ENCODE data around the gene ROR2. TPM values are rescaled to one million over a fixed set of nuclear protein-coding genes. Genes with fewer than 3 reads are reported as not detected.

The ROR2 gene
- total RNA-seq, 3 donors from 2014 or later (not counting 1 experiment from before 2014, with no cell fraction given) = 1.7 TPM; not detected in 2

DNA sequence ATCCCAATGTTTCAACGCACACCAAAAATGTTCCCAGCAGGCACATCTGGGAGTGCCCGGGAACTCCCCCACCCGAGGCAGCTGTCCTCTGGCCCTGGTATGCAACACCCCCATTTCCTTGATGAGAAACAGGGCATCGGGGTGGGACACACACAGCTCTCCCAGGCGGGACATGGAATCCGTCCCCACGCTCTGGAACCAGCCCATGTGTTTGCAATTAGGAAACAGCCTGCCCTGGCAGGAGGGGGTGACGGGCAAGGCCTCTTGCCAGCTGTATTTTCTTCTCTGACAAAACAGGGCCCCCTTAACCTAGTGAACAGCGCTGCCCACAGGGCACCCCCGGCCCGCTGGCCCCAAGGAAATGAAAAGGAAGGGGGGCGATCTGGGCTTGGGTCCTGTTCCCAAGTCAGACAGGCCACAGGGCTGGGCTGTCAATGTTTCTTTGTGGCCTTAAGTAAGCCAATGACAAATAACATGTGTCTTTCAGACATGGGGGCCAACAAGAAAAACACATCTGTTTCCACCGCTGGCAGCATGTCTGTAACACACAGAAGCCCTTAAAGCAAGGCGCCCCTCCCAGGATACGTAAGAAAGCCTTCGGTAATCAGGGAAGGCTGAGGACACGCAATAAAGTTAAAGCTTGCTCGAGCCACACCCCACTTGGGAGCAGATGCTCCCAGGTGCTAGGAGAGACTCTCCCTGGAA is 125.3 kb downstream of the ROR2 start:
- H3K4me3 ChIP-seq (ENCODE audit: low read length) = no peak overlapping the region
- no peaks in the 10 kb centered on the region for H3K27me3 ChIP-seq (ENCODE audit: control insufficient read depth, insufficient read depth, low read length)
- Mint-ChIP-seq H3K27ac (no peak overlapping the region), H3K4me3 (no peak overlapping the region), H3K4me1 (no peaks in the 10 kb centered on the region), H3K27me3 (ENCODE audit: low read depth in 2 of 2) (peaks cover 4 to 7% of the 10 kb centered on the region in 2 donors), H3K9me3 (no peaks in the 10 kb centered on the region), H3K36me3 (no peaks in the 10 kb centered on the region)
- intact Hi-C loops (cut with micrococcal nuclease) = no loop called here
- no peak overlapping the region for H3K27ac ChIP-seq (ENCODE audit: low read length)
- no peaks in the 10 kb centered on the region for H3K9me3 ChIP-seq (ENCODE audit: control insufficient read depth, insufficient read depth, low read length)
- ATAC-seq (no peak), DNase-seq (no peak)
- TF ChIP-seq, protein P1, sequence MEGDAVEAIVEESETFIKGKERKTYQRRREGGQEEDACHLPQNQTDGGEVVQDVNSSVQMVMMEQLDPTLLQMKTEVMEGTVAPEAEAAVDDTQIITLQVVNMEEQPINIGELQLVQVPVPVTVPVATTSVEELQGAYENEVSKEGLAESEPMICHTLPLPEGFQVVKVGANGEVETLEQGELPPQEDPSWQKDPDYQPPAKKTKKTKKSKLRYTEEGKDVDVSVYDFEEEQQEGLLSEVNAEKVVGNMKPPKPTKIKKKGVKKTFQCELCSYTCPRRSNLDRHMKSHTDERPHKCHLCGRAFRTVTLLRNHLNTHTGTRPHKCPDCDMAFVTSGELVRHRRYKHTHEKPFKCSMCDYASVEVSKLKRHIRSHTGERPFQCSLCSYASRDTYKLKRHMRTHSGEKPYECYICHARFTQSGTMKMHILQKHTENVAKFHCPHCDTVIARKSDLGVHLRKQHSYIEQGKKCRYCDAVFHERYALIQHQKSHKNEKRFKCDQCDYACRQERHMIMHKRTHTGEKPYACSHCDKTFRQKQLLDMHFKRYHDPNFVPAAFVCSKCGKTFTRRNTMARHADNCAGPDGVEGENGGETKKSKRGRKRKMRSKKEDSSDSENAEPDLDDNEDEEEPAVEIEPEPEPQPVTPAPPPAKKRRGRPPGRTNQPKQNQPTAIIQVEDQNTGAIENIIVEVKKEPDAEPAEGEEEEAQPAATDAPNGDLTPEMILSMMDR (IDR thresholded peaks at IDR 0.05) = no peak
- whole genome bisulfite sequencing (ENCODE audit: insufficient coverage) = 89% methylated on average over 18 of the region's 18 CpGs
- H3K4me1 ChIP-seq (ENCODE audit: control insufficient read depth, insufficient read depth, low read length) = no peaks in the 10 kb centered on the region
- H3K36me3 ChIP-seq (ENCODE audit: control insufficient read depth, insufficient read depth, low read length) = no peaks in the 10 kb centered on the region

DNA sequence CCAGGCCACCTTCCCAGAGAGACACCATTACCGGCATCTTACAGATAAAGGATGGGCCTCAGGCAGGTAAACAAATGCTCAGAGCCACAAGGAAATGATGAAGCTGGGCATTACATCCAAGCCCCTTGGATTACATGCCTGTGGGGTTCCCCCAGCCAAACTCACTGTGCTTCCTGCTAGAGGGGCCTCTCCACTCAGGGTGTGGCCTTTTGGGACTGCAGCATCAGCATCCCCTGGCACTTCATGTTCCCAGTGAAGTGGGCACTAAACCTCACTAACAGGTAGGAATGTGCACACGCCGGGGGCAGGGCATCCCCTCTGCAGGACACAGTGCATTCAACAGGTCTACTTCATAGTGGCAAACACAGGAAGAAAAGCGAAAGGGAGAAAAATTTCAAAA is 125.9 kb downstream of the ROR2 start:
- TF ChIP-seq, protein P1 (IDR thresholded peaks at IDR 0.05) = no peak
- no peak overlapping the region for H3K27ac Mint-ChIP-seq
- H3K4me1 Mint-ChIP-seq = no peaks in the 10 kb centered on the region
- WGBS (ENCODE audit: insufficient coverage) = 95% methylated on average over 4 of the region's 4 CpGs
- Histone ChIP-seq H3K27me3 (ENCODE audit: control insufficient read depth, insufficient read depth, low read length) (no peaks in the 10 kb centered on the region), H3K4me3 (ENCODE audit: low read length) (no peak overlapping the region), H3K9me3 (ENCODE audit: control insufficient read depth, insufficient read depth, low read length) (no peaks in the 10 kb centered on the region), H3K27ac (ENCODE audit: low read length) (no peak overlapping the region), H3K36me3 (ENCODE audit: control insufficient read depth, insufficient read depth, low read length) (no peaks in the 10 kb centered on the region), H3K4me1 (ENCODE audit: control insufficient read depth, insufficient read depth, low read length) (no peaks in the 10 kb centered on the region)
- no peaks in the 10 kb centered on the region for H3K36me3 Mint-ChIP-seq
- ATAC-seq = no peak
- intact Hi-C loops (cut with micrococcal nuclease) = no loop called here
- H3K9me3 Mint-ChIP-seq = no peaks in the 10 kb centered on the region
- DNase-seq = no peak
- peaks cover 4 to 7% of the 10 kb centered on the region in 2 donors for H3K27me3 Mint-ChIP-seq (ENCODE audit: low read depth in 2 of 2)
- no peak overlapping the region for H3K4me3 Mint-ChIP-seq

DNA sequence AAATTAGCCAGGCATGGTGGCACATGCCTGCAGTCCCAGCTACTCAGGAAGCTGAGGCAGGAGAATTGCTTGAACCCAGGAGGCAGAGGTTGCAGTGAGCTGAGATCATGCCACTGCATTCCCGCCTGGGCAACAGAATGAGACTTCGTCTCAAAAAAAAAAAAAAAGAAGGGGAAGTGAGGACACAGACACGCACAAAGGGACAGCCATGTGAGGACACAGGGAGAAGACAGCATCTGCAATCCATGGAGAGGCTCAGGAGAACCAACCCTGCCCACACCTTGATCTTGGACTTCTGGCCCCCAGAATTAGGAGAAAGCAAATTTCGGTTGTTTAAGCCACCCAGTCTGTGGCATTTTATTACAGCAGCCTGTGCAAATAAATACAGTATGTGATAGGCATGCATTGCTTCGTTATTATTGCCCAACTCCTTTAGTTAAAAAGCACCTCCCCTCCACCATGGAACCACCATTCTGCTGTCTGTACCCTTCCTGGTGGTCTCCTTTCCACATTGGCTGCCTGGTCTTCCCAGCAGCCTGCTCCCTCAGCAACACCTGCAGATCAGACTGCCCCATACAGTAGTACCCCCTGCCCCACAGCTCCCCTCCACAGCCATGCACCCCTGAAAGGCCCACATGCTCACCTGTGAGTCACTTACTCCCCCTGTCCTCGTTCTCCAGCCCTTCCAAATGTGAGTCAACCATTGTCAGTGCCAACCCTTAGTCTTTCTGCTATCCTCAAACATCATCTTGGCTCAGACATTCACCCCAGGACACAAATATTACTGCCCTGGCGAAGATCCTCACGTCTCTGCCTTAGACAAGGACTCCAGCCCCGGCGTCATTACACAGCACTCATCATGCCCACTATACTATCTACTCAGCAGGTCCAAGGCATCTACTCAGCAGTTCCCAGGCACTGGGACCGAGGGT is 128.8 kb downstream of the ROR2 start:
- H3K36me3 Mint-ChIP-seq = no peaks in the 10 kb centered on the region
- no peaks in the 10 kb centered on the region for H3K27me3 ChIP-seq (ENCODE audit: control insufficient read depth, insufficient read depth, low read length)
- H3K36me3 ChIP-seq (ENCODE audit: control insufficient read depth, insufficient read depth, low read length) = no peaks in the 10 kb centered on the region
- H3K4me1 Mint-ChIP-seq = no peaks in the 10 kb centered on the region
- no peaks in the 10 kb centered on the region for H3K9me3 ChIP-seq (ENCODE audit: control insufficient read depth, insufficient read depth, low read length)
- intact Hi-C loops (cut with micrococcal nuclease) = no loop called here
- TF ChIP-seq, protein P1 (IDR thresholded peaks at IDR 0.05) = no peak
- no peak overlapping the region for H3K4me3 ChIP-seq (ENCODE audit: low read length)
- H3K27ac Mint-ChIP-seq = no peak overlapping the region
- no peak overlapping the region for H3K27ac ChIP-seq (ENCODE audit: low read length)
- DNase-seq = no peak
- H3K27me3 Mint-ChIP-seq (ENCODE audit: low read depth in 2 of 2) = no peaks in the 10 kb centered on the region
- WGBS (ENCODE audit: insufficient coverage) = 83% methylated on average over 10 of the region's 11 CpGs
- H3K4me1 ChIP-seq (ENCODE audit: control insufficient read depth, insufficient read depth, low read length) = no peaks in the 10 kb centered on the region
- H3K4me3 Mint-ChIP-seq = no peak overlapping the region
- H3K9me3 Mint-ChIP-seq = no peaks in the 10 kb centered on the region
- no peak for ATAC-seq

All from natural killer cell (primary cell).